ENCODE results near the gene ALPI.

ALPI gene

GRCh38 chr2:232465061-232465460, 9.1 kb downstream of the ALPI start:
- no peak for DNase-seq

DNA sequence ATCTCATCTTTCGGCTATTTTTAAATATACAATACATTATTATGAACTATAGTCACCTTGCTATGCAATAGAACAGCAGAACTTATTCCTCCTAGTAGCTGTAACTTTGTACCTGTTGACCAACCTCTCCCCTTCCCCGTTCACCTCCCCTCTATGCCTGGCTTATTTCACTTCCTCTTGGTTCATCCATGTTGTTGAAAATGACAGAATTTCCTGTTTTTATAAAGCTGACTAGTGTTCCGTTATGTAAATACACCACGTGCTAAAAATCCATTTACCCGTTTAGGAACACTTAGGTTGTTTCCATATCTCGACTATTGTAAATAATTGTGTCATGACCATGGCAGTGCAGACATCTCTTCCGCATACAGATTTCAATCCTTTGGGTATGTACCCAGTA, 10.3 kb downstream of the ALPI start:
- no peak for DNase-seq

DNA sequence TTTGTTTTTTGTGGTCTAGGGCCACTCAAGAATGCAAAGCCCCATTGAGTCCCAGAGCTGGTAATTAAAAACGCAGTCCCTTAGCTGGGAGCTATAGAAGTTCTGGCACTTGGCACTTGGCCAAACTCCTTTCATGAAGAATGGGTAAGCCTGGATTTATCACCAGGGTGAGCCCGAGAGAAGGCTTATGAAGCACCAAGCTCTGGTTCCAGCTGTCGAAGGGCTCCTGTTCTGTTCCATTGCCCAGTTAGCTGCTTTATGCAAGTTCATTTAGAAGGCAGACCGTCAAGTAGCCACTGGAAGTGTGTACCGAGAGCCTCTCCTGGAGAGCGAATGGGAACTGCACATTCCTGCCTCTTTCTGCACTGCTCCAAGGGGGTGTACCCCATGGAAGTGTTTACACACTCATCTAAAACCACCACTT, 17.5 kb downstream of the ALPI start:
- DNase-seq: no peak

- no peak for DNase-seq
Measured at GRCh38 chr2:232476045-232476444, 20.1 kb downstream of the ALPI start.

DNA sequence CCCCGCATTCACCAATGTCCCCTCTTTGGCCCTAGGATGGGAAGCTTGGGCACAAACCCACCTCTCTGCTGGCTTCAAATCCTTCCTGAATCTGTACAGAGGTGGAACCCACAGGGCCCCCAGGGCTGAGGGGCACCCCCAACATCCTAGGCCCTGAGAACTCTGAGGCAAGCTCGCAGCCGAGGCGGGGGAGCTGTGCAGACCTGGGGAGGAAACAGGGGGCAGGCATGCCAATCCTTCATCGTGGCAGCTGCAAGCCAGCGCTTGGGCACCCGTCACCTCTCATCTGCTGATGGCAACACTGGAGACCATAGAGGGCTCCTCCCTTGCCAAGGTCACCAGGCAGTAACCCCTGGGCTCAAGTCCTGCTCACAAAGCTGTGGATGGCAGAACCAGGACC, 20.8 kb downstream of the ALPI start:
- DNase-seq: no peak

DNA sequence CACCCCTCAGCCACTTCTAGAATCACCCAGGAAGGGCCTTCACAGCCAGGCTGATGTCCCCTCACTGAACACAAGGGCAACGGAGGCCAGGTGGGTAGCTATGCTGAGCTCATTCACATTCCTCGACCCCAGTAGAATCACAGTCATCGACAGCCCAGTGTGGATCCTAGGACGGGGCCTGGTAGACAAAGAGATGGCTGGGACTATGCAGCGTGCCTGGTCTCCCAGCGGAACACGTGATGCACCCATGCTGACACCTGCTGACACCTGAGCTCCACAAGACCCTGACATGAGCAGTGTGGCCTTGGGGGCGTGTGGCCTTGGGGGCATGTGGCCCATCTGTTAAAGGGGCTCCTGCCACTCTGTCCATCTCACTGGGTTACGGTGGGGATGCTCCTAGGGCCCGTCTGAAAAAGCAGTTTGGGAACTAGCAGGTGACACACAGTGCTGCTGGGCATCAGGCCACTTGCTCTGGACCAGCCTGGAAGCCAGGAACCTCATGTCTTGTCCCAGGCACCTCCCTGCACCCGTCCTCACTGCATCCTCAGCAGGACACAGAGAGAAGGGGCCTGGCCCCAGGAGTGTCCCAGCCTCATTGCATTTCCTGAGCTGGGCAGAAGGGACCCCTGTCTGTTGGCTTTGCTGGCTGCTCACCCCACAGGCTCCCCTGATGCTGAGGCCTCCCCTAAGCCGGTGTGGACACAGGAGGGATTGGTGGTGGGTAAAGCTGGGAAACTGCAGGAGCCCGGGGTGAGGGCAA, 22.0 kb downstream of the ALPI start:
- peak; percentile 1 for DNase-seq

GRCh38 chr2:232478571-232479340, 22.8 kb downstream of the ALPI start:
- peak; percentile 2 for DNase-seq

GRCh38 chr2:232479341-232480200, 23.6 kb downstream of the ALPI start:
- DNase-seq: no peak

GRCh38 chr2:232480201-232481190, 24.5 kb downstream of the ALPI start:
- DNase-seq: no peak

DNA sequence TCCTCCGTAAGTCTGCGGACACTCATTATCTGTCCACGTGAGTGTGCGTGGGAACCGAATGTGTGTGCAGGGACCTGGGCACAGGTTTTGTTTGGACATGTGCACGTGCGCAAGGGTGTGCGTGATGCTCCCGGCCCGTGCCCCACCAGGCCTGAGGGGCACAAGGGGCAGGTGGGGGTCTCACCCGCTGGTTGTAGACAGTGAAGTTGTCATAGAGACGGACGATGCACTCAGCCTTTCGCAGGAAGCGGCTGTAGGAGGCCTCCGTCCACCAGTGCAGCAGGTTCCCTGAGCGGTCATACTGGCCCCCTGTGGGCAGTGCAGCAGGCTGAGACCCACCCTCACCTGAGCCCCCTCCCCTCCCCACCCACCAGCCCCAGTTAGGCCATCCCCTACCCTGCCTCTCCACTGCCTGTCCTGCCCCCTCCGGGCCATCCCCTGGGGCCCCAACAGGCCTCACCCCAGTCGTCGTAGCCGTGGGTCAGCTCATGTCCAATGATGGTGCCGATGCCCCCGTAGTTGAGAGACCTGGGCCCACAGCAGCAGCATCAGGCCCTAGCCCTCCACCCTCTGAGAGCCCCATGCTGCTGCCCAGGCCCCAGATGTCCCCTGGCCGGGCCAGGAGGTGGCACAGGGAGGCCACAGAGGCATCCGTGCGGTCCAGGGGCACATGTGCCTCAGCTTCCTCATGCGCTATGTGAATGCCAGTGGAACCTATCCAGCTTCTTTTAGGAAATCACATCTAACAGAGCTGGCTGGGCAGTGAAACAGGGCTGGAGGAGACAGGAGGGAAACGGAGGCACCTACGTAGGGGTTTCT, 25.6 kb downstream of the ALPI start:
- DNase-seq: no peak

DNA sequence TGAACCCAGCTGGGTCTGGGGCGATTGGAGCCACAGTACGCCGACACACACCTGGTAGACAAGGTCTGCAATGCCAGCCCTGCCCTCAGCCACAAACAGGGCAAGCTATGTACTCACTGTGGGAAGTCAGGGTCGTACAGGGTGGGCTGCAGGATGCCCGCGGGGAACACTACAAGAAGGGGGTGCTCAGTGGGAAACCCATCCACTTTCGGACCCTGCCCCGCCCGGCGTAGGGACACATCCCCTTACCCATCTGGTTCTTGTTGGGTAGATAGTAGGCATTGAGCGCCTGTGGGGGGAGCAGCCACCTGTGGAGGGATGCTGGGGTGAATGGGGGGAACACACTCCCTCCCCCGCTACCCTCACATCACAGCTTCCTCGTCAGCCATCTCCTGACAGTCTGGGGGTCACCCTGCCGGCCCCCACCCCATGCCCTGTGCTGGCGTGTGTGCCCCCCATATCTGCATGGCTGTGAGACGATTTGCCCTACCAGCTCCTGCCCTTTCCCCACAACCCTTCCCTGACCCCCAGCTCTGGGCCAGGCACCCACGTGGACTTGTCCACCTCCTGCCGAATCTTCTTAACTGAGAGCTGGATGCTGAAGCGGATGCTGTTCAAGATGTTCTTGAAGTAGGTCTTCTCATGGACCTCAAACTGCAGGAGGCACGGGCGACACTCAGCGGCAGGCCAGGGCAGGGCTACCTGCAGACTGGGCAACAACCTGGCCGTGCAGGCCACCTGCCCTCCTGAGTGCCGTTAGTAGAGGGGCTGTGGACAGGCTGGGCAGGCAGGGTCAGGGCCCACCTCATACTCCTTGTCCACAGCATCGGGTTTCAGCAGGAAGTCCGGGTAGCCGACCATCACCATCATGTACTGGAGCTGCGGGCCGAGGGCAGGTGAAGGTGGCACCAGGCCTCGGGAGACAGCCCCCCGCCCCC, 26.6 kb downstream of the ALPI start:
- no peak for DNase-seq

DNA sequence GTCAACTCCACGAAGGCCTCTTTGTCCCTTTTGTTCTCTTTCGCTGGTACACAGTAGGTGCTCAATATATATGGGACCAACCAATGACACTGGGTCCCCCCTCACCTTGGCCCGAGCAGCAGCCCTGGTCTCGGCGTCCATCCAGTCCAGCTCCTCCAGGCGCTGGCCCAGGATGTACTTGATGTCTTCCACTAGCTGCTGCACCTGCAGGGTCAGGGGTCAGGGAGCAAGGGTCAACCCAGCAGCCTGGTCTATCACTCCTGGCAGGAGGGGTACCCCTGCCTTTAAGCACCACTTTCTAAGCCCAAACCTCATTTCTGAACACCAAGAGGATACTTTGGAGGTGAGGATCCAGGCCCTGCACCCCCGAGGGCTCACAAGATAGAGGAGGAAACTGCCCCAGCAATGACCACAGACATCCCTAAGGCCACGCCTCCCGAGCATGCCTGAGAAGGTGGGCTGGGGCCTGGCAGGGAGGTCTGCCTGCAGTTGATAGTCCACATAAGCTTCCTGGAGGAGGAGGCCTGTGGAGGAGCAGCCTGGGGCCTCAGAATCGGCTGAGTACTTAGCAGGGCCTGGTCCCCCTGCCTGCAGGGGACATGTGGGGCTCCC, 27.5 kb downstream of the ALPI start:
- peak; percentile 13 for DNase-seq

- peak; percentile 9 for DNase-seq
Measured at GRCh38 chr2:232483923-232484627, 28.1 kb downstream of the ALPI start.

- DNase-seq: no peak
Measured at GRCh38 chr2:232484628-232485347, 28.8 kb downstream of the ALPI start.

- DNase-seq: no peak
Measured at GRCh38 chr2:232485348-232485756, 29.4 kb downstream of the ALPI start.

DNA sequence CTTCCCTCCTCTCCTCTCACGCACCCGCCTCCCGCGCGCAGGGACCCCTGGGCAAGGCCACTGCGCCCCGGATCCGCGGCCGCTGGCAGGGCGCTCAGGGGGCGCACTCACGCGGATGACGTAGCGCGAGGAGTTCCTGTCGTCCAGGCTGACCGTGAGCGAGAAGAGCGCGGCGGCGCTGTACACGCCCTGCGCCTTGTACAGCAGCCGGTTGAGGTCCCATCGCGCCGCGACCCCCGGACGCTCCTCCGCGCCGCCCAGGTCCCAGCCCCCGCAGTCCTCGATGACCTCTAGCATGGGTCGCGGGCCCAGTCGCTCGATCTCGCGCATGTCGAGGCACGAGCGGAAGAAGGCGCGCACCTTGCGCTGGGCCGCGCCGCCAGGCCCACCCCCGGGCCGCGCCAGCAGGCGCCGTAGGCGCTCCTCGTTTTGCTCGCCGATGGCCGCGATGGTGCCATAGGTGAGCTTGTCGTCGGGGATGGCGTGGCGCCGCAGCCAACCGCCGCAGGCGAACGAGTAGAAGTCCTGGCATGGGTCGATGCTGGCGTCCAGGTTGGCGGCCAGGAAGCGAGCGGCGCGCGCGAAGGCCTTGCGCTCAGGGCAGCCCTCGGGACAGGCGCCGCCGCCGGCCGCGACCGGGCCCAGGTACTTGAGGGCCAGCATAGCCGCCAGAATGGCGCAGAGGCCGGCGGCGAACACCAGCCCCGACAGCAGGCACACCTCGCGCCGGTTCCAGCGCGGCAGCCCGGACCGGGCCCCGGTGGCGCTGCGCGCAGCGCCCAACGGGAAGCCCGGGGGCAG, 30.0 kb downstream of the ALPI start:
- DNase-seq: no peak
